Measurements from ENCODE around the gene GPR183.

DNA sequence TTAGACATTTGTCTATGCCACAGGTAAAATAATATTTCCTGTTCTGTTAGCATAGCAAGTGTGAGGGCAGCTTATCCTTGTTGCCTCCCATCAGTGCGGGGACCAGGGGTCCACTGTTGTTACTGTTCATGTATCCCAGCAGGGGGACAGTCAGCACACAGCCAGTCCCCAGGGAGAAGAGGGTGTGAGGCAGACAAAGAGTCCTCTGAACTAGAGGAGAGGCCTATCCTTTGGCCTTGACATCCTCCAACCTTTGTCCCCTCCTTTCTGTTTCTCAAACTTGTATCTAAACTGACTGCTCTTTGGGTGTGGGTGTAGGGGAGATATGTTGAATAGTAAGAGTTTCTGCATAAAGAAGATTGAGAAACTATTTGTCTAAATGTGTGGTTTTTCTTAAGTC is 46.1 kb downstream of the GPR183 start:
- TF ChIP-seq, protein P1, sequence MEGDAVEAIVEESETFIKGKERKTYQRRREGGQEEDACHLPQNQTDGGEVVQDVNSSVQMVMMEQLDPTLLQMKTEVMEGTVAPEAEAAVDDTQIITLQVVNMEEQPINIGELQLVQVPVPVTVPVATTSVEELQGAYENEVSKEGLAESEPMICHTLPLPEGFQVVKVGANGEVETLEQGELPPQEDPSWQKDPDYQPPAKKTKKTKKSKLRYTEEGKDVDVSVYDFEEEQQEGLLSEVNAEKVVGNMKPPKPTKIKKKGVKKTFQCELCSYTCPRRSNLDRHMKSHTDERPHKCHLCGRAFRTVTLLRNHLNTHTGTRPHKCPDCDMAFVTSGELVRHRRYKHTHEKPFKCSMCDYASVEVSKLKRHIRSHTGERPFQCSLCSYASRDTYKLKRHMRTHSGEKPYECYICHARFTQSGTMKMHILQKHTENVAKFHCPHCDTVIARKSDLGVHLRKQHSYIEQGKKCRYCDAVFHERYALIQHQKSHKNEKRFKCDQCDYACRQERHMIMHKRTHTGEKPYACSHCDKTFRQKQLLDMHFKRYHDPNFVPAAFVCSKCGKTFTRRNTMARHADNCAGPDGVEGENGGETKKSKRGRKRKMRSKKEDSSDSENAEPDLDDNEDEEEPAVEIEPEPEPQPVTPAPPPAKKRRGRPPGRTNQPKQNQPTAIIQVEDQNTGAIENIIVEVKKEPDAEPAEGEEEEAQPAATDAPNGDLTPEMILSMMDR (tag by site-specific recombination; IDR thresholded peaks at IDR 0.05), result no peak
- TF ChIP-seq MEIS1 (CRISPR knock-in tag; IDR thresholded peaks at IDR 0.05; ENCODE audit: borderline replicate concordance) (no peak), IKZF3 (tag by site-specific recombination; IDR thresholded peaks at IDR 0.05) (no peak), ZNF791 (tag by site-specific recombination; IDR thresholded peaks at IDR 0.05) (no peak), ZNF776 (tag by site-specific recombination; IDR thresholded peaks at IDR 0.05; ENCODE audit: borderline replicate concordance) (no peak), ZNF707 (tag by site-specific recombination; IDR thresholded peaks at IDR 0.05) (no peak), ZNF239 (tag by site-specific recombination; IDR thresholded peaks at IDR 0.05) (no peak), ZFP3 (tag by site-specific recombination; IDR thresholded peaks at IDR 0.05; ENCODE audit: low read depth) (no peak), GLI4 (tag by site-specific recombination; IDR thresholded peaks at IDR 0.05) (no peak)
- TF ChIP-seq, protein P2, sequence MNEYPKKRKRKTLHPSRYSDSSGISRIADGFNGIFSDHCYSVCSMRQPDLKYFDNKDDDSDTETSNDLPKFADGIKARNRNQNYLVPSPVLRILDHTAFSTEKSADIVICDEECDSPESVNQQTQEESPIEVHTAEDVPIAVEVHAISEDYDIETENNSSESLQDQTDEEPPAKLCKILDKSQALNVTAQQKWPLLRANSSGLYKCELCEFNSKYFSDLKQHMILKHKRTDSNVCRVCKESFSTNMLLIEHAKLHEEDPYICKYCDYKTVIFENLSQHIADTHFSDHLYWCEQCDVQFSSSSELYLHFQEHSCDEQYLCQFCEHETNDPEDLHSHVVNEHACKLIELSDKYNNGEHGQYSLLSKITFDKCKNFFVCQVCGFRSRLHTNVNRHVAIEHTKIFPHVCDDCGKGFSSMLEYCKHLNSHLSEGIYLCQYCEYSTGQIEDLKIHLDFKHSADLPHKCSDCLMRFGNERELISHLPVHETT (tag by site-specific recombination; IDR thresholded peaks at IDR 0.05), result no peak
- TF ChIP-seq, protein P3, sequence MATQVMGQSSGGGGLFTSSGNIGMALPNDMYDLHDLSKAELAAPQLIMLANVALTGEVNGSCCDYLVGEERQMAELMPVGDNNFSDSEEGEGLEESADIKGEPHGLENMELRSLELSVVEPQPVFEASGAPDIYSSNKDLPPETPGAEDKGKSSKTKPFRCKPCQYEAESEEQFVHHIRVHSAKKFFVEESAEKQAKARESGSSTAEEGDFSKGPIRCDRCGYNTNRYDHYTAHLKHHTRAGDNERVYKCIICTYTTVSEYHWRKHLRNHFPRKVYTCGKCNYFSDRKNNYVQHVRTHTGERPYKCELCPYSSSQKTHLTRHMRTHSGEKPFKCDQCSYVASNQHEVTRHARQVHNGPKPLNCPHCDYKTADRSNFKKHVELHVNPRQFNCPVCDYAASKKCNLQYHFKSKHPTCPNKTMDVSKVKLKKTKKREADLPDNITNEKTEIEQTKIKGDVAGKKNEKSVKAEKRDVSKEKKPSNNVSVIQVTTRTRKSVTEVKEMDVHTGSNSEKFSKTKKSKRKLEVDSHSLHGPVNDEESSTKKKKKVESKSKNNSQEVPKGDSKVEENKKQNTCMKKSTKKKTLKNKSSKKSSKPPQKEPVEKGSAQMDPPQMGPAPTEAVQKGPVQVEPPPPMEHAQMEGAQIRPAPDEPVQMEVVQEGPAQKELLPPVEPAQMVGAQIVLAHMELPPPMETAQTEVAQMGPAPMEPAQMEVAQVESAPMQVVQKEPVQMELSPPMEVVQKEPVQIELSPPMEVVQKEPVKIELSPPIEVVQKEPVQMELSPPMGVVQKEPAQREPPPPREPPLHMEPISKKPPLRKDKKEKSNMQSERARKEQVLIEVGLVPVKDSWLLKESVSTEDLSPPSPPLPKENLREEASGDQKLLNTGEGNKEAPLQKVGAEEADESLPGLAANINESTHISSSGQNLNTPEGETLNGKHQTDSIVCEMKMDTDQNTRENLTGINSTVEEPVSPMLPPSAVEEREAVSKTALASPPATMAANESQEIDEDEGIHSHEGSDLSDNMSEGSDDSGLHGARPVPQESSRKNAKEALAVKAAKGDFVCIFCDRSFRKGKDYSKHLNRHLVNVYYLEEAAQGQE (tag by site-specific recombination; IDR thresholded peaks at IDR 0.05), result no peak
